Dendritic cell treated with granulocyte-macrophage colony-stimulating factor and Interleukin-4, amounts not matched to agents 40 ng/mL and 50 ng/mL, for 4 days (primary cell): Measurements from ENCODE around the gene NDEL1.
A peak's percentile ranks its signal among the peaks of the same experiment; 100 is the strongest.

ENCODE experiments used
- H3K27ac Mint-ChIP-seq: one replicate; pipeline ENCODE4 v1.8.0; 2022; ENCODE audit warnings: mild to moderate bottlenecking, mixed read lengths
- H3K27me3 Mint-ChIP-seq: one replicate; pipeline ENCODE4 v1.8.0; 2022; ENCODE audit warnings: mild to moderate bottlenecking, mixed read lengths
- H3K36me3 Mint-ChIP-seq: one replicate; pipeline ENCODE4 v1.8.0; 2022; ENCODE audit warnings: low read depth, mixed read lengths
- H3K4me1 Mint-ChIP-seq: one replicate; pipeline ENCODE4 v1.8.0; 2022; ENCODE audit warnings: low read depth, mixed read lengths
- H3K4me3 Mint-ChIP-seq: one replicate; pipeline ENCODE4 v1.8.0; 2022; ENCODE audit warnings: mild to moderate bottlenecking, moderate library complexity, mixed read lengths
- H3K9me3 Mint-ChIP-seq: one replicate; pipeline ENCODE4 v1.8.0; 2022; ENCODE audit warnings: mixed read lengths
- intact Hi-C: fragments of 100-400 bp; cut with micrococcal nuclease; formaldehyde crosslinking; loops from one replicate; pipeline ENCODE4 v1.15.0; 2022

NDEL1 gene

DNA sequence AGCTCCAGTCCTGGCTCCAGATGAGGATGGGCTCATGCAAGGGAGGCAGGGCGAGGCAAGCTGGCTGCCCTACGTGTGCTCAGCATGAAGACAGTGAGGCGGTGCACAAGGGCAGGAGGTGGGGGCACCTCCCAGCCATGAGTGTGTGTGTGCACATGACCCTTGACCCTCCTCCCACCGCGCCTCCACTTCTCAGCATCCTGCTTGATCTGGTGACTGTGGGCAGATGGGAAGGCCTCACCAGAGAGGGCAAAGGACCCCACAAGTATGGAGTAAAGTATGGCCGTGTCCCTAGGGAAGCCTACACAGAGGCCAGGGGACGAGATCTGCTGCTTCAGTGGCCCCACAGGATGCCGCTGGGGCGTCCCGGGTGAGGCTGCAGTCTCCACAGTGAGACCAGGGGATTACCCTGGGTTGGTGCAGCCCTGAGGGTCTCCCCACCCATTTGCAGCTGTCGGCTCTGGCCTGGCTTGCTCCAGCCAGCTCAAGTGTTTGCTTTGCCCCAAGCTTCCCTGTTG, 30.1 kb upstream of the NDEL1 start:
- Mint-ChIP-seq H3K27me3 (peaks cover 10% of the 10 kb centered on the region), H3K36me3 (no peaks in the 10 kb centered on the region), H3K9me3 (no peaks in the 10 kb centered on the region), H3K27ac (no peak overlapping the region), H3K4me3 (no peak overlapping the region), H3K4me1 (peaks cover 13% of the 10 kb centered on the region)
- intact Hi-C loops: no loop called here

DNA sequence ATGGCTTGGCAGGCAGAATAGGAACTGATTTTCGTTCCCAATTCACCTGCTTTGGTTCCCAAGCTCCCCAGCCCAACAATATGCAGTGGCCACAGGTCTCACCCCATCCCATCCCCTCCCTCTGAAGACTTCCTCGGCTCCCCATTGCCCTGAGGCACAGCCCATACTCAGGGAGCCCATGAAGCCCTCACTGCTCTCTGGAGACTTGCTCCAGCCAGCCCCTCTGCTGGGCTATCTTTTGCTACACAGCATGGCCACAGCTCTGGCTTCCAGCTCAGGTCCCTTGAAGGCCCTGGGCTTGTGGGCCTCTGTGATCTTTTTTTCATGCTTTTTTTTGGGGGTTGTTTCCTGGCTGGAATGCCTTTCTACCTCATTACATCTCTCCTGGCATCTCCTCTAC, 29.5 kb upstream of the NDEL1 start:
- H3K4me3 Mint-ChIP-seq: no peak overlapping the region
- H3K36me3 Mint-ChIP-seq: no peaks in the 10 kb centered on the region
- intact Hi-C loops: no loop called here
- peaks cover 13% of the 10 kb centered on the region for H3K4me1 Mint-ChIP-seq
- no peaks in the 10 kb centered on the region for H3K9me3 Mint-ChIP-seq
- peaks cover 7% of the 10 kb centered on the region for H3K27me3 Mint-ChIP-seq
- H3K27ac Mint-ChIP-seq: no peak overlapping the region

DNA sequence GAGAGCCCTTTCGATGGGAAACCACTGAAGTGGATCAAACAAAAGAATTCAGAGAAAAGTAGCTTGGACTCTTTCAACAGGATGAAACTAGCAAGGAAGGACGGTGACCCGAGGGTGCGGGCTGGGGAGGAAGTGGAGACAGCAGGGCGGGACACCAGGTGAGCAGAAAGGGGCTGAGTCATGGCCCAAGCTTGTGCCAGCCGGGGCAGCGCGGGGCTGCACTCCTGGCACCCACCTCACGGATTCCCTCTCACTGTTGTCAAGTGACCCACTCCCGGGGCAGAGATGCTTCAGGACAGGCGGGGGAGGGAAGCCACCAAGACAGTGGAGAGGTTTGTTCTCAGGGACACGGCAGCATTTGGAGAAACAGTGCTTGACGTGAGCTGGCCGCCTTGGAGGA, 27.3 kb upstream of the NDEL1 start:
- intact Hi-C loops: no loop called here

DNA sequence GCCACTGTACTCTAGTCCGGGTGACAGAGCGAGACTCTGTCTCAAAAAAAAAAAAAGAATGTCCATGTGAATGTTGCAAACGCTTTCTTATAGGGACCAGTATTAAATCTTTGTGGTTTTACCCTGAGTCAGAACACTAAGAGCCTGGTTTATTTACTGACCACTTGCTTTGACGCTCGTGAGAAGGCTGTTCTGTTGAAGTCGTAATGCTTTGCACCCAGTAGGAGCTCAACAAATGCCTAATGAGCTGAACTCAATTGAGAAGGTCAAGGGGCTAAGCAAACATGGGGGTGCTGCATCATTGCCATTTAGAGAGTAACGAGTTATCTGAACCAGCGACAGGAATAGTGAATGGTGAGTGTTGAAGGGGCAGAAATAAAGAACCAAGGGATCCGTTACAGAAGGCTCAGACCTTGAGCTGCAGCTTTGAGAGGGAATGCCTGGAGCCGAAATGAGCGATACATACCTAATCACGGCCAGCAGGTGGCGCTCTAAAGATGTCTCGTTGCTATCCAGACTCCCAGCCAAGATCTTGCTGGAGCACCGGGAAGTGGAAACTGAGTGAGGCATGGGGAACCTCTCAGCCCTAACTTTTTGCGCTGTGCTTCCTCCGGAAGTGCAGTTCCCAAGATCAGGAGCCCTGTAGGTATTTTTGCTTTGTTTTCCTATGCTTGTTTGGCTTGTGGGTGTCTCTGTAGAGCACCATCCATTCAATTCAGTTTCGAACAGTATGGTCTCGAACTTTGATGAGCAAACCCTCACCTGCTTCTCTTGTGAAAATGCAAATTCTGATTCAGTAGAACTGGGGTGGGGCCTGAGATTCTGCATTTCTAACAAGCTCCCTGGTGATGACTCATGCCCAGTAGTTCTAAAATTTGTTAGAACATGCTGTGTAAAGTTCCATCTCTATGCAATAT, 25.5 kb upstream of the NDEL1 start:
- Mint-ChIP-seq H3K36me3 (no peaks in the 10 kb centered on the region), H3K27ac (no peak overlapping the region), H3K9me3 (no peaks in the 10 kb centered on the region), H3K4me3 (peak overlapping the region; percentile 49), H3K27me3 (peaks cover 7% of the 10 kb centered on the region), H3K4me1 (peaks cover 28% of the 10 kb centered on the region)
- intact Hi-C loops: loop anchor here (1.0 to 2.0 kb wide), 3 partner anchors 27 to 375 kb away; no protein-coding TSS in a partner anchor

More for the DNA sequence above, 27.3 kb upstream of the NDEL1 start:
- Mint-ChIP-seq H3K27ac (no peak overlapping the region), H3K4me3 (no peak overlapping the region), H3K27me3 (peaks cover 7% of the 10 kb centered on the region), H3K4me1 (peaks cover 25% of the 10 kb centered on the region), H3K36me3 (no peaks in the 10 kb centered on the region), H3K9me3 (no peaks in the 10 kb centered on the region)

DNA sequence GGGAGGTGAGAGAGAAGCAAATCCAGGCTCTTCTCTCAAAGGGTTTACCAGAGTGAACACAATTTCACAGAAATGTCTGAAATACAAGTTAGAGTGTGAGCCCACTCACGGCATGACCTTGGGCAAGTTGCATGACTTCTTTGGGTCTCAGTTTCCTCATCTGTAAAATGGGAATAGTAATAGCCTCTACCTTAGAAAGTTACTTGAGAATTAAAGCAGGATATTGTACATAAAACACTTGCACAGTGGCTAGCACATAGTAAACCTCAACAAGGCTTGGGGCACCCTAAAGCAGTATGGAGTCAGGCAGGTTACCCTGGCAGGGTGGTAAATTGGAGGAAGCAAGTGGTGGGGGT, 24.8 kb upstream of the NDEL1 start:
- Mint-ChIP-seq H3K27ac (no peak overlapping the region), H3K36me3 (no peaks in the 10 kb centered on the region), H3K4me1 (peaks cover 28% of the 10 kb centered on the region), H3K27me3 (peaks cover 7% of the 10 kb centered on the region), H3K9me3 (no peaks in the 10 kb centered on the region), H3K4me3 (no peak overlapping the region)
- intact Hi-C loops: loop anchor here (1.0 to 2.0 kb wide), 3 partner anchors 26 to 374 kb away; no protein-coding TSS in a partner anchor

DNA sequence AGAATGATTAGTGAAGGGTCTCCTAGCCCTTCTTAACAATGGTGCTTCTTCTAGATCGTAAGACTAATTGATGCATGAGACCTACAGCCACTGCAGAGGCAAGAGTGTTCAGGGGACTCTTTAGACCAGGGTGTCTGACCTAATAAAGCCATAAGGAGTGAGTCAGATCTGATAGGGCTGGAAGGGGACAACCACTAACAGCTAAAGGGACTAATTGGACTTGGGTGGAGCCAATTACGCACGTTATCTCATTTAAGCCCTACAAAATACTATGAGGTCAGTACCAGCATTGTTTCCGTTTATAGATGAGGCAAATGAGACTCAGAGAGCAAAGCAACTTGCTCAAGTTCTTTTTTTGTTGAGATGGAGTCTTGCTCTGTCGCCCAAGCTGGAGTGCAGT, 23.6 kb upstream of the NDEL1 start:
- Mint-ChIP-seq H3K9me3 (peaks cover 7% of the 10 kb centered on the region), H3K27me3 (peaks cover 7% of the 10 kb centered on the region), H3K4me3 (no peak overlapping the region), H3K4me1 (peaks cover 38% of the 10 kb centered on the region), H3K27ac (no peak overlapping the region), H3K36me3 (no peaks in the 10 kb centered on the region)
- intact Hi-C loops: no loop called here

DNA sequence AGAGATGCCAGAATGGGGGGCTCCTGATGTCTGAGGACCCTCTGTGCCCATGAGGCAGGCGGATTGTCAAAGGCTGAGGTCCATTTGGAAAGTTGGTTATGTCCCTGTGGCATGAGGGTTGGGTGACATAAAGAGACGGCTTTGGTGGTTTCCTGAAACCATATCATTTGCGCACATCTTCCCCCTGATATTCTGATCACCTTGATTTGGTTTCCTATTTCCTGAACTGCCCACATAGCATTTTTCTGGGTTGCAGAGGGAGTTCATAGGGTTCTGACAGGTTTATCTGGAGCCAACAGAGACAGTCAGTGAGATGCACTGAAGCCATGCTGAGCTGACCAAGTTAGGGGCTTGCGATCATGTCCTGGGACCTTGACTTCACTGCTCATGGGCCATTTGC, 22.4 kb upstream of the NDEL1 start:
- peaks cover 47% of the 10 kb centered on the region for H3K4me1 Mint-ChIP-seq
- intact Hi-C loops: no loop called here
- peaks cover 4% of the 10 kb centered on the region for H3K27me3 Mint-ChIP-seq
- H3K4me3 Mint-ChIP-seq: no peak overlapping the region
- peaks cover 9% of the 10 kb centered on the region for H3K9me3 Mint-ChIP-seq
- H3K36me3 Mint-ChIP-seq: no peaks in the 10 kb centered on the region
- no peak overlapping the region for H3K27ac Mint-ChIP-seq

DNA sequence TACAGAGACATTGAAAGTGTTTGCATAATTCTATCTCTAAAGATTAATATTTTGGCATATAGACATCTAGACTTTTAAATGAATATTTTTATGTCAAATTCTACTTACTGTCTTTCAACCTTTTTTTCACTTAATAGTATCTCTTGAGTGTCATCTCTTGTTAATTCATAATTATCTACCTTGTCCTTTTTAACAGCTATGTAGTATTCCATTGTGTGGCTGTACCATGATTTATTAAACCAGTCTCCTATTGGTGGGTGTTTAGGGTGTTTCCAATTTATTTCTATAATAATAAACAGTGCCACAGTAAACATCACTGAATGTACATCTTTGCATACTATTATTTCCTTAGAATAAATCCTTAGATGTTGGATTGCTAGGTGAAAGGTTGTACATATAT, 21.7 kb upstream of the NDEL1 start:
- intact Hi-C loops: no loop called here
- no peak overlapping the region for H3K27ac Mint-ChIP-seq
- no peaks in the 10 kb centered on the region for H3K27me3 Mint-ChIP-seq
- H3K4me3 Mint-ChIP-seq: no peak overlapping the region
- H3K9me3 Mint-ChIP-seq: peaks cover 9% of the 10 kb centered on the region
- peaks cover 51% of the 10 kb centered on the region for H3K4me1 Mint-ChIP-seq
- no peaks in the 10 kb centered on the region for H3K36me3 Mint-ChIP-seq

DNA sequence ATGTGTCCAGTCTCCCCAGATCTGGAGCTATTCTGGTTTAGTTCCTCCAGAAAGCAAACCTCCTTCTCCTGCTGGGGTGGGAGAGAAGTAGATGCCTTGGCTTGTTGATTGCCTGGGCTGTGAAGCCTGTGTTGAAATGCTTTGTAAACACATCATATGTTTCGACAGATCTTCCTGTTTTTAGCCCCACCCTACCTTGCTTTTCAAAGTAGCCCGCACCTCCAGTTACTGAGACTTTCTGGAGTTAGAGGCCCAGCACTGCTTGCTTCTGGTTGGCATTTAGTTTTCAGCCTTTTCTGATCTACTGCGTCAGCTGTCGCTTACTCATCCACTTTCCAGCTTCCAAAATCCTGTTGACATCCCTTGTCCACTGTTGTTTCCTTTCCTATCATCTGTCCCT, 17.9 kb upstream of the NDEL1 start:
- Mint-ChIP-seq H3K27me3 (no peaks in the 10 kb centered on the region), H3K4me1 (peaks cover 68% of the 10 kb centered on the region), H3K9me3 (peaks cover 9% of the 10 kb centered on the region), H3K27ac (peak overlapping the region; percentile 64), H3K36me3 (no peaks in the 10 kb centered on the region), H3K4me3 (no peak overlapping the region)
- intact Hi-C loops: no loop called here

DNA sequence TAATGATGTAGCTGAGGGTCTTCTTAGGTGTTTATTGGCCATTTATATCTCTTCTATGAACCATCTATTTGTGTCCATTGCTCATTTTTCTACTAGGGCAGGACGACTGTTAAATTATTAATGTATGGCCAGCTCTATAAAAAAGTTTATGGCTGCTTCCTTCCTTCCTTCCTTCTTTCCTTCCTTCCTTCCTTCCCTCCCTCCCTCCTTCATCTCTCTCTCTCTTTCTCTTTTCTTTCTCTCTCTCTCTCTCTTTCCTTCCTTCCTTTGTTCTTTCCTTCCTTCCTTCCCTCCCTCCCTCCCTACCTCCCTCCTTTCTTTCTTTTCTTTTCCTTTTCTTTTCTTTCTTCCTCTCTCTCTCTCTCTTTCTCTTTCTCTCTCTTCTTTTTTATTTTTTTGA, 17.2 kb upstream of the NDEL1 start:
- intact Hi-C loops: no loop called here
- Mint-ChIP-seq H3K9me3 (peaks cover 9% of the 10 kb centered on the region), H3K36me3 (no peaks in the 10 kb centered on the region), H3K4me3 (no peak overlapping the region), H3K27ac (peak overlapping the region; percentile 64), H3K4me1 (peaks cover 67% of the 10 kb centered on the region), H3K27me3 (no peaks in the 10 kb centered on the region)

DNA sequence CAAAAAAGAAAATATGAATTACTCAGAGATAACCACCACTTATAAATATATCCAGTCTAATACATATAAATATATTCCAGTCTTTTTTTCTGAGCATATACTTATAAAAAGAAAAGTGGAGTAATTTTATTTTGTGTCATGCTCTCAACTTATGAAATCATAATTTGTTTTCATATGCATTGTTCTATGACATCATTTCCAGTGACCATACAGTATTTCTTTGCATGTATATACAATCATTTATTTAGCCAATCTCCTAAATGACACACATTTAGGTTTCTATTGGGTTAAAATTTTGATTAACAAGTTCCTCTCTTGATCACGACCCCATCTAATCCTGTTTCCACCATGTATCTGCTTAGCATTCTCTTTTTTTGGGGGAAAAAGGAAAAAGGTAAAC, 16.4 kb upstream of the NDEL1 start:
- Mint-ChIP-seq H3K27ac (no peak overlapping the region), H3K36me3 (no peaks in the 10 kb centered on the region), H3K27me3 (no peaks in the 10 kb centered on the region), H3K9me3 (peaks cover 9% of the 10 kb centered on the region), H3K4me3 (no peak overlapping the region), H3K4me1 (peaks cover 68% of the 10 kb centered on the region)
- intact Hi-C loops: no loop called here

DNA sequence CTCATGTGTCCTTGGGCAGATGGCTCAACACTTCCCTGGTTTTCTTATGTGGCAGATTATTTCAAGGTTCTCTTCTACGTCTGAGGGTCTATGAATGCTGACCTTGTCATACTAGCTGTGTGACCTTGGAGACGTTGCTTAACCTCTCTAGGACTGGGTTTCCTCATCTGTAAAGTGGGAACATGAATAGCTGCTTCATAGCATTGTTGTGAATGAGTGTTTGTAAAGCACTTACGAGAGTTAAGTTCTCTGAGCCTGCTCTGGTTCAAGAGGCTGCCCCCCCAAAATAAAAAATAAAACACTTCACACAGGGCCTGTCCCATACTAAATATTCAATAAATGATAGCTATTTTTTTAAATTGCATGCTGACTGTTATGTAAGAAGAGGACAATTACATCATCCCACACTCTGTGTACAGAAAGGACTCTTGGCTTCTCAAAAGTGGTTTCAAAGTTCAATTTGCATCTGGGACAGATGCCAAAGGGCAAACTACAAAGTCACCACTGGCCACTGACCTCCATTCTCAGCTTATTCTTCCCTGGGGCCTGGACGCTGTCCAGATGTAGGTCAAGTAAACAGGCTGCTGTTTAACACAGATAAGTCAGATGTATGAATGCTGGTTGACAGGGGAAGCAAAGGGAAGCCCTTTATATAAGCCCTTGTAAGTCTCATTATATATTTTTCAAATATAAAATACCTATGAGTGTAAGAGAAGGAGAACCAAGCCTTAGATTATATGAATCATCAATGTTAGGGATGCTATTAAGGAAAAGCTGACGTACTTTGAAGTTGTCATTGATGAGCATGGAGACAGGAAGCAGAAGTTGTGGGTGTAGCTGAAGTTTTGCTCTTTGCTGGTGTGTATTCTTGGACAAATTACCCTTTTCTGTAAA, 15.4 kb upstream of the NDEL1 start:
- Mint-ChIP-seq H3K36me3 (no peaks in the 10 kb centered on the region), H3K4me1 (peaks cover 68% of the 10 kb centered on the region), H3K27me3 (no peaks in the 10 kb centered on the region), H3K27ac (peak overlapping the region; percentile 70), H3K9me3 (peaks cover 9% of the 10 kb centered on the region), H3K4me3 (no peak overlapping the region)
- intact Hi-C loops: no loop called here

DNA sequence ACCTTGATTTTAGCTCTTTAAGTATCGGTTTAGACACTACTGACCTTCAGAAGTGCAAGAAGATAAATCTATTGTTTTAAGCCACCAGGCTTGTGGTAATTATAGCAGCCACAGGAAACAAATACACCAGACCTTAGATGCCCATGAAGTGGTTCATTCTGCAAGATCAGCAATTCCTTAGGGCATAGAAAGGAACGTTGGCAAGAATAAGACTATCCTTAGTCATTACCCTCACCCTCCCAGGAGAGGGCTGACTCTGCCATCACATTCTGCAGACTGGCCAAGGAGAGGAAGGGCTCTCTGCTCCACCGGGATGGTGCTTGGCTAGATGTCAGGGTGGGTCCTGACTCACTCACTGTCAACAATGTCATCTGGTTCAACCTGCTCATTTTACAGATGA, 14.1 kb upstream of the NDEL1 start:
- Mint-ChIP-seq H3K27me3 (no peaks in the 10 kb centered on the region), H3K36me3 (no peaks in the 10 kb centered on the region), H3K9me3 (peaks cover 7% of the 10 kb centered on the region), H3K4me3 (no peak overlapping the region), H3K4me1 (peaks cover 63% of the 10 kb centered on the region), H3K27ac (peak overlapping the region; percentile 70)
- intact Hi-C loops: no loop called here
